SKM-1 treated with dmso at 0.1 percent for 144 hours (cell line): ENCODE measurements around the gene DGCR6.
"Not testable (repeated sequence)": the region's sequence is repeated elsewhere in the genome, so short reads cannot be mapped to it uniquely, and the experiment has no call there.

Experiments
- DNase-seq: peaks from one replicate; lab custom pipeline; 2025; ENCODE audit not compliant: unreplicated experiment; lab: John Stamatoyannopoulos, UW

DGCR6 gene

DNA sequence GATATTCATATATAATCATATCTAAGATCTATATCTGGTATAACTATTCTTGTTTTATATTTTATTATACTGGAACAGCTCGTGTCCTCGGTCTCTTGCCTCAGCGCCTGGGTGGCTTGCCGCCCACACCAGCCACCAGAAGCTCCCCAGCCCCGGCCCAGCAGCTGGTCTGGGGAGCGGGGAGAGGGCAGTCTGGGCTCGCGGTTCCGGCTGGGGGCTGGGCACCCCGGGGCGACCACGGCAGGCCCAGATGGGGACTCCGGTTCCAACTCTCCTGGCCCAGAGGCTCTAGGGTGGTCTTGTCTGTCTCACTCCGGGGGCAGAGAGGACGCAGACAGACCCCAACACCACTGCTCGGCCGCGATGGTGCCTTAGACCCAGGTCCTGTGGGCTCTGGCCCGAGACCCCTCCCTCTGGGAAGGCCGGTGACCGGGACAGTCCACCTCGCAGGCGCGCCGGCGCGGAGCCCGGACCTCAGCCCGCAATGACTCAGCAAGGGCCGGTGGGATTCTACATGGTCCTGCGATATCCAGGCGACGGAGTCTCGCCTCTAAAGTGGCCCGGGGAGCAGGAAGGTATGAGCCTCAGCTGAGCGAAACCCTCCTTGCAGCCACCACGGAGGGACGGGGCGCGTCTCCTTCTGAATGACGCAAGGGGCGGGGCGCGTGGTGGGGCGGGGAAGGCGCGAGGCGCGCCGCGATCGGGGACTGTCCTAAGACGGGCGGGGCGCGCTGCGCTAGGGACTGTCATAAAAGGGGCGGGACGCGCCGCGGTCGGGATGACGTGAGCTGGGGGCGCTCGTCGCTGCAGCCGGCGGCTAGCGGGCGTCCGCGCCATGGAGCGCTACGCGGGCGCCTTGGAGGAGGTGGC is at the start of gene DGCR6:
TSS of gene DGCR6 (plus strand) at position 781 of the 870 bp plus-strand sequence. CDS start at position 836, 55 bp downstream.
- no peak for DNase-seq

DNA sequence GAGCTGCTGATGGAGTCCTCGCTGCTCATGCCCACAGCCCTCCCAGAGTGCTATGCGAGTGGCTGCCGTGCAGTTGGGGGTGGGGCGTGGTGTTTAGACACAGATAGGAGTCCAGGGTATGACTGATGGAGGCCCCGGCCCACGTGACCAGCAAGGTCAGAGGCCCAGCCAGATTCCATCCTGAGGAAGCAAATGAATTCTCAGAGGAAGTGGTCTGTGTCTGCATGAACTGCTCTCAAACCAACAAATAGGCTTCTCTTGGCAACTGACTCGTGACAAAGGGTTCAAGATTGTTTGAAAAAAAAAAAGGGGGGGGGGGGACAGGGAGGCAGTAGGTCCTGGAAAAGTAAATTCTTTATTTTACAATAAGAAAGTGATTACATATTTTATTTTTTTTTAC is 46.8 kb upstream of the DGCR6 start:
- DNase-seq, result not testable (repeated sequence)

DNA sequence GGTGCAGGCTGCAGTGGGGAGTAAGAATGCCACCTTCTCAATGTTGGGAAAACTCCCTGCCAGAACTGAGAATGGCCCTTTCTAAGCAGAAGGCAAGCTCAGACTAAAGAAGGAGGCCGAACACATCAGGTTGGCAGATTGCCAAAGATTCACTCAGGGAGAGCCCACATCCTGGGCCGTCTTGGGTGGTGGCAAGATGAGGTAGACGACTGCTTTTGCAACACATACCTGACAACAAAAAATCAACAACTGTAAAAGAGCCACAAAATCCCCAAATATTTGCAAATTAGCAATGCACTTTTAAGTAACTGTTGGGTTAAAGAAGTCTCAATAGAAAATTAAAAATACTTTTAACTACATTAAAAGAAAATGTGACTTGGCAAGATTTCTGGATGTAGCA is 24.9 kb upstream of the DGCR6 start:
- not testable (repeated sequence) for DNase-seq

DNA sequence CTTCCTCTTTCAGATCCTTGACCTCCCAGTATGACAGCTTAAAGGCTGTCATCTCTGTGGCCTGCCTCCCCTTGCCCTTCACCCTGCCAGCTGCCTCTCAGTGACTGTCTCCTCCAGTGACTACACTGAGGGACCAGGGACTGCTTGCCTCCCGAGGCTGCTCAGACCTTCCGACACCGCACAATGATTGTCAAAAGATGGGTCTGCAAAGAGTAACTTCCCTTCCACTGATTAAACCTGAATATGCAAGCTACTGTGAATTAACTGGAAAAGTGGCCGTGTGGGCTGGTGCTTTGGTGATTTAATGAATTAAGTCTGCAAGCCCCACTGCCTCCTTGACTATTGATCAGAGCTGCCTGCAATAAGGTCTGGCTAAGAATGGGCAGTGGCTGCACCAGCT is 21.7 kb upstream of the DGCR6 start:
- DNase-seq, result not testable (repeated sequence)

DNA sequence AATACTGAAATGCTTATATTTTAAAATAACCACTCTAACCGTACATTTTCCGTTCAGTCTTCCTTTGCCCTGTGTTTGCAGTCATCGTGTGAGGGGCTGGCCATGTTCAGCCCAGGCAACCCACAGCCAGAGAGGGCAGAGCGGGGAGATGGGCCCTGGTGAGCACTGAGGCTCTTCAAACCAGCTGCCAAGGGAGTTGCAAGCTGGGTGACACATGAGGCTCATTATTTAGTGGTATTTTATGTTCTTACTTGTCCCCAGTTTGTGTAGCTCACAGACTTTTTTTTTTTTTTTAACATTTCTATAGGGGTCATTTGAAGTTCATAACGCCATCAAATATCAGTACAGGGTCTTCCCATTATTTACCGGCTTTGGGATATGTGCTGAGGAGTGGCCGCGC is 18.0 kb upstream of the DGCR6 start:
- no peak for DNase-seq

DNA sequence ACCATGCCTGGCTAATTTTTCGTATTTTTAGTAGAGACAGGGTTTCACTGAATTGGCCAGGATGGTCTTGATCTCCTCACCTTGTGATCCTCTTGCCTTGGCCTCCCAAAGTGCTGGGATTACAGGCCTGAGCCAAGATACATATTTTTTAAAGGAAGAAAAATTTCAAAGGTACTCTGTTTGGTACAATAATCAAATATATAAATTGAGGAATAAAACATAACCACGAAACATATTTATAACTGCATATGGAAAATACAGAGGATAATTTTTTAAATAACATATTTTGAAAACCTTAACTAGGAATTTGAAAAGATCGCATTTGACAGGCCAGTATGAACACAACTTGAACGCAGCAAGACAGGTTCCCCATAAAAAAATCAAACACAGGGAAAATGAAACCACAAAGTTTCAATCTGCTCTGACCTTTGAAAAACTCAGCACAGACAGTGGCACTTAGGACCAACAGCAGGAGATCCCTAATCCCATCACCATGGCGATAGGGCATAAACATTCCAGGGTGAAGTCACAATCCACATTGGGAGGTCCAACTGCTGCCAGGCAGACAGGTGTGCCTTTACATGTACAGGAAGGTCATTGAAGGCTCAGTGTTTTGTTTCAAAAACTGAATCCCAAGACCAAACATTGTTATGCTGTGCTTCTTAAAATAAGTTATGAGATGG is 15.5 kb upstream of the DGCR6 start:
- DNase-seq, result not testable (repeated sequence)

DNA sequence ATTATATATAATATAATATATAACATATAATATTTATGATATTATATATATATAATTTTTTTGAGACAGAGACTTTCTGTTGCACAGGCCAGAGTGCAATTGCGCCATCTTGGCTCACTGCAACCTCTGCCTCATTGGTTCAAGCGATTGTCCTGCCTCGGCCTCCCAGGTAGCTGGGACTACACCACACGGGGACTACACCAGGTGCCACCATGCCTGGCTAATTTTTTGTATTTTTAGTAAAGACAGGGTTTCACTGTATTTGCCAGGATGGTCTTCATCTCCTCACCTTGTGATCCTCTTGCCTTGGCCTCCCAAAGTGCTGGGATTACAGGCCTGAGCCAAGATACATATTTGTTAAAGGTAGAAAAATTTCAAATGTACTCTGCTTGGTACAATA is 12.3 kb upstream of the DGCR6 start:
- not testable (repeated sequence) for DNase-seq

DNA sequence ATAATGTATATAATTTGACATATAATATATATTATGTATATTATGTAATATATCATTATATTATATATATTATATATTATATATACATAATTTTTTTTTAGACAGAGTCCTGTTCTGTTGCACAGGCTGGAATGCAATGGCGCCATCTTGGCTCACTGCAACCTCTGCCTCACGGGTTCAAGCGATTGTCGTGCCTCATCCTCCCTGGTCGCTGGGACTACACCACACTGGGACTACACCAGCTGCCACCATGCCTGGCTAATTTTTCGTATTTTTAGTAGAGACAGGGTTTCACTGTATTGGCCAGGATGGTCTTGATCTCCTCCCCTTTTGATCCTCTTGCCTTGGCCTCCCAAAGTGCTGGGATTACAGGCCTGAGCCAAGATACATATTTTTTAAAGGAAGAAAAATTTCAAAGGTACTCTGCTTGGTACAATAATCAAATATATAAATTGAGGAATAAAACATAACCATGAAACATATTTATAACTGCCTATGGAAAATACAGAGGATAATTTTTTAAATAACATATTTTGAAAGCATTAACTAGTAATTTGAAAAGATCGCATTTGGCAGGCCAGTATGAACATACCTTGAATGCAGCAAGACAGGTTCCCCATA is 10.0 kb upstream of the DGCR6 start:
- DNase-seq, result not testable (repeated sequence)

DNA sequence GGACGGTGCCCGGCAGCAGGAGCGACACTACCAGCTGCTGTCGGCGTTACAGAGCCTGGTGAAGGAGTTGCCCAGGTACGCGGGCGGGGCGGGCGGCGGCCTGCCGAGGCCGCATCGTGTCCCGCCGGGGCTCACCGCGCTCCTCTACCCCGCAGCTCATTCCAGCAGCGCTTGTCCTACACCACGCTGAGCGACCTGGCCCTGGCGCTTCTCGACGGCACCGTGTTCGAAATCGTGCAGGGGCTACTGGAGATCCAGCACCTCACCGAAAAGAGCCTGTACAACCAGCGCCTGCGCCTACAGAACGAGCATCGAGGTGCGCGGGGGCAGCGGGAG is 258 bp downstream of the DGCR6 start:
- not testable (repeated sequence) for DNase-seq

DNA sequence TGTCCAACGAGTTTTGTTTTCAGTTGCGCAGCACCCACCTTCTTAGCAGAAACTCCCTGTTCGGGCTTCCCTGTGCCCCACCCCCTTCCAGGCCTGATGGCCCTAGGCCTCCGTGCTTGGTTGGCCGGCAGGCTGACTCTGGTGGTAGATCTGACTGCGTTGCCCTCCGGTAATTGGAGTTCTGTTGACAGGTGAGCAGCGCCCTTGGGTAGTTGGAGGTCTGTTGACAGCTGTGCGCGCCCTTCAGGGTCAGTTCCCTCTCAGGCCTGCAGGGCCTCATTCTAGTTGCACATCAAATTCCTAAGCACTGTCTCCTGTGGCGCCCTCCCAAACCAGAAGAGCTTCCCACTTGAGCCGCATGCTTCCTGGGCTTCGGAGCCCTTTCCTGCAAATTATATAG is 776 bp downstream of the DGCR6 start:
- no peak for DNase-seq

DNA sequence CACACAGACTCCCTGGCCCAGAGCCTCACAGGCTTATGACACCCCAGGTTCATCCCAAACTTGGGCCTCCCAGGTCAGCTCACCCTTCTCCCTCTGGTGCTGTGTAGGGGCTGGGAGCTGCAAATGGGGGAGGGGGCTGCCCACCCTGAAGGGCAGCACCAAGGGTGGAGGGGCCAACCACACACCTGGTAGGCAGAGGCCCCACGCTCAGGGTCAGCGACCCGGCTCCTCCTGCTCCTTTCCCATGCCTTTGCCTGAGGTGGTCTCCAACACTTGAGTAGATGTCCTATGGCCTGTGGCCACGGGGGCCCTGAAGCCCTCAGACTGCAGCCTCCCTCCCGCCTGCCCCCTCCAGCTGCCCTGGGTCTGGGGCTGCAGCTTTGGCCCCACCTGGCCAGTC is 3.4 kb downstream of the DGCR6 start:
- DNase-seq, result no peak

DNA sequence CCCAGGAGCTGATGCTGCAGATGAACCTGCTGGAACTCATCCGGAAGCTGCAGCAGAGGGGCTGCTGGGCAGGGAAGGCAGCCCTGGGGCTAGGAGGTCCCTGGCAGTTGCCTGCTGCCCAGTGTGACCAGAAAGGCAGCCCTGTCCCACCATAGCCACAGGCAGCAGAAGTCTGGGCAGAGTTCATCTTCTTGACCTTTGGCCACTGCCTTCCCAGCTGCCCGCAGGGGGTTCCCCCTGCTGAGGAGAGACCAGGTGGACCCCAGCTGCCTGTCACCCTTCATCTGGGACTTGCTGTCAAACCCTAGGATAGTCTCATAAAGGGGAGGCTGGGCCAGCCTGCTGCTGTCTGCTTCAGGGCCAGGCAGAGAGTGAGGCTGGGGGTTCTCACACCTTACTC is 5.4 kb downstream of the DGCR6 start:
- DNase-seq, result not testable (repeated sequence)

DNA sequence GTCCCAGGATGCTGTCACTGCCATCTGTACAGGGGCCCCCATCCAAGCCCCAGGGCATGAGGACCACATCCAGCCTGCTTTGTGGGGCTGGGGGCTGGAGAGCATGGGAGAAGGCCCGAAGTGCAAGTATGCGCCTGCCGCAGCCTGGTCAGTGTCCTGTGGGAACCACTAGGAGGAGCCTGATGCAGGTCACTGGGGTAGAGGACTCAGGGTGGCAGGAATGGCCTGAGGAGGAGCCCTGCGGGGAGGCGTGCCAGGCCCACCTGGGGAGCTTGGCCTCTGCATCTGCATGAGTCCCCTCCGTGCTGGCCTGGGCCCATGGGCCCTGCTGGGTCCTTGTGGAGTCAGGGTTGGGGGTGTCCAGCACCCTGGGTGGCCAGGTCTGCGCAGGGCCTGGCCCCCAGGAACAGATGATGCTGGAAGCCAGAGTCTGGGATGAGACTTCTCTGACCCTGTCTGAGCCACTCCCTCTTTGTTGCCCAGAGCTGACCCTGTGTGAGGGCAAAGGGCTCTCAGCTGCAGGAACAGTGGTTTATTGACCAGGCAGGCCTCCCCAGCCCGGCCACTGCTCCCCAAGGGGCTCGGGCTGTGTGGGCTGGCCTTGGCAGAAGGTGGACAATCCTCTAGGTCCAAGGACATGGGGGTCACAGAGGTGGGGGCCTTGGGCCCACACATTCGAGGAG is 6.3 kb downstream of the DGCR6 start:
- not testable (repeated sequence) for DNase-seq

DNA sequence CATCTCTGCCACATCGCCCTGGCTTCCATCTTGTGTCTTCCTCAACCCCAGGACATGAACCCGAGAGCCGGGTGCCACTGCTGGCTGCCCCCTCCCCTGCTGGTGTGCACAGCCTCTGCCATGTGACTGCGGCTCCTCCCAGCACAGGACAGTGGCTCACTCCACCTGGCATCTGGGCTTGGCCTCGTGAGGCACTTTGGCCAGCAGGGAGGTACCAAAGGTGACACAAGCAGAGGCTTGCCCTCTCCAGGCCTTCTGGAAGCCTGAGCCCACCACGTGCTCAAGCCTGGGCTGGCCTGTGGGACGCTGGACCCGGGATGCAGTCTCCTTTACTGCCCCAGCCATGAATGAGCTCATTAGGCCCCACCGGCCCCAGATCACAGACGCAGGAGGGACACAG is 8.4 kb downstream of the DGCR6 start:
- not testable (repeated sequence) for DNase-seq

DNA sequence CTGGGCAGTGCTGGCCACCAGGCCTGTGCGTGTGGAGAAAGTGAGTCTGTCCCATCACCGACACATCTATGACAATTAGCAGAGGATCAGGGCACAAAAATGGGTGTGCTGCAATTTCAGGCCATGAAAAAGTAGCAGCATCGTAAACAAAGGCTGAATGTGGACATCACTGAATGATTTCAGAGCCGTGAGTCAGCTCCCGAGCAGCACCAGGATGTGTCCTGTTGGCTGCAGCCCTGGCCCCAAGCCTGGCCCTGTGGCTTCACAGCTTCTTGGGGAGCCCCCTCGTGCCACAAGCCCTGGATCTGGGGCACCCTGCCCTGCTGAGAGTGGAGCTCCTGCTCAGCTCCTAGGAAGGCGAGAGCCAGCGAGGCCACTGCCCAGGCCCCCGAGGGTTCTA is 9.4 kb downstream of the DGCR6 start:
- not testable (repeated sequence) for DNase-seq

DNA sequence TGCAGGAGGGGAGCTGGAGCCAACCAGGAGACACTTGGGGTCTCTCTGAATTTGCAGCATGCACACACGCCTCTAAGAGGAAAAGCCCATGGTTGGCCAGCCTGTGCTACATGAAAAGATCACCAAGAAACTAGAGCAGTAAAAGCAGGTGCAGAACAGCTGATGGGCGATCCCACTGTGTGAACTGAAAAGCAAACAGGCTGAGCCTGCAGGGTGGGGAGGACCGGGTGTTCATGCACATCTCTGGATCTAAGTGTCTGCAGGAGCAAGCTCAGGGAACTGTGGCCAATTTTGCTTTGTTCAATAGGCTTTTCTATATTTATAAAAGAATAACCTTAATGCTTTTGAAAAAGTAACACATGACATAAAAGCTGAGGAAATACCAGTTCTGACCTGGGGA is 11.7 kb downstream of the DGCR6 start:
- DNase-seq, result not testable (repeated sequence)

DNA sequence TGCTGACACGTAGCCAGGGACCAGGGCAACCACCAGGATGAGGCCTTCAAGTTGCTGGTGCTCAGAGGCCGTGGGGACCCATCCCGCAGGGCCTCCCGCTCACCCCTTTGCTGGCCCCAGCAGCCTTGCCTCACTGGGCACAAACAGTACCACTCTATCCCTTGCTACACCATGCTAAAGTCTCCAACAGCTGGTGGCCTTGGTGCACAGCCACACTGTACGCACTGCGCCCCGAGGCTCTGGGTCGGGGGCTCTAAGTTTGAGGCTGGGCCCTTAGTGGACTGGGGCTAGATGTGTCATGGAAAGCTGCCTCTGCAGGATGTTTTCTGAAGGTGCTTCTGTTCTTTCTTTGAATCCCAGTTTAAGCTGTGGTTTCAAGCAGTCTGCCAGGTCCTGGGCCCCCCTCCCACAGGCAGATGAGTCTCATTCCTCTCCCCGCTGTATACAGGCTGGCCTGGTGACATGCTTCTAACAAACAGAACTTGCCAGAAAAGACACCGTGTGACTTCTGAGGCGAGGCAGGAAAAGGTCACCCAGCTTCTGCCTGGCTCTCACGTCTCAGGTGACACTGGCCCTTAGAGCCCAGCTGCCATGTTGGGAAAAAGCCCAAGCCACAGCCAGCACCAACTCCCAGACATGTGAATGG is 14.3 kb downstream of the DGCR6 start:
- DNase-seq, result not testable (repeated sequence)

DNA sequence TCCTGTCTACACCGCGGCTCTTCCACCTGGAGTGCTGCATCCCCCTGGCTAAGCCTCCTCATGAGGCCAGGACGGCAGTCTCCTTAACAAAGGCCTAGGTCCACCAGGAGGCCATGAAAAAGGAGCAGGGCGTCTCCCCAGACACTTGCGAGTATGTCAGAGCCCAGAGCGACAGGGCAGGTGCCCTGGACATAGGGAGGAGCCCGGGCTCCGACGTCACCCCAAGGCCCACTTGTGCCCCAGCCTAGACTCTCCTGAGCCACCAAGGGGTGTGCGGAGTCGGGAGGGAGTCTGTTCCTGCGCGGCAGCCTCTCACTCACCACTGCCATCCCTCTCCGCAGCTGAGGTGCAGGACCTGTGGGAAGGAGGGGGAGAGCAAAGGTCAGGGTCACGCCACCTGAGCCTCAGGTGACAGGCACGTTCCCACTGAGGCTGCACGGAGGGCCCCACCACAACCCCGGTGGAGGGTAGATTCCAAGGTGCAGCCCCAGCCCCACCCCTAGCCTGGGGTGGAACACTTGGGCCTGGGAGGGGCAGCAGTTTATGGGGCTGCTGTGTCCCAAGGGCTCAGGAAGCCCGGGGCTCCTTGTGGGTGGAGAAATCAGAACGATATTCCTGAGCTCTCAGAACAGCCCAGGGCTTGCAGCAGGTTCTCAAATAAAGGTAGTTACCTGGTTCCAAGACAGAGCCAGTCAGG is 19.4 kb downstream of the DGCR6 start:
- no peak for DNase-seq

DNA sequence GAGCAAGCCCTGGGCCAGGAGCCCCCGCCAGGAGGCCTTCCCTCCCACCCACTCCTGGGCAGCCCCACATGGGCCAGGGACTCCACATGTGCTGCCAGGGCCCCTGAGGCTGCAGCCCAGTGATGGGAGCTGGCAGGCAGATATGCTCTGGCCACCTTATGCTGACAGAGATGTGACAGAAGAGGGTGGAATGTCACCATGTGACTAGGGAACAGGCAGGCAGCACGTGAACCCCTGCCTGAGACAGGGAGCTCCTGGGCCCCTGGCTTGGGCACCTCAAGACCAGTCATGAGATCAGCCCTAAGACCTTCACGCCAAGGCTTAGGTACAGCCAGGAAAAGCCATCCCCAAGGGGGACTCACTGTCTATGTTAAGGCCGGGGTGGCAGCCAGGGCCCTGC is 20.9 kb downstream of the DGCR6 start:
- no peak for DNase-seq

DNA sequence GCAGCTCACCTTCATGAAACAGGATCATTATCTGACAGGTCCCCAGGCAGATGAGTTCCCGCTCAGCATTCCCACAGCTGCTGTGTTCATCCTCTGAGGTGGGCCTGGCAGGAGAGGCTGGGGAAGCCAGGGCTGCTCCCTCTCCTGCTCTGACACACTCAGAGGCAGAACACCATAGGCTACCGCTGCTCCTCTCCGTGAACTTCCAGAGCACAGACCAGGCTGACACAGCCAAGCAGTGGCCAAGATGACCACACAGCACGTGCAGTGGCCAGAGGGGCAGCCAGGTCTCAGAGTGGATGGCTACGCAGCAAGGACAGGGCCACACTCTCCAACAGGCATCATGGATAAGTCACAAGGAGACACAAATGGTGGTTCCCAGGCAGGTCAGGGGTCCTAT is 21.5 kb downstream of the DGCR6 start:
- no peak for DNase-seq
